Uterus (tissue), 4 donors: ENCODE data around the gene SEMA3B. TPM values are rescaled to one million over a fixed set of nuclear protein-coding genes. Genes with fewer than 3 reads are reported as not detected.

Experiments
- DNase-seq, 2 donors: peaks; one replicate each; pipeline ENCODE4 v3.0.0-alpha.2; 2019 to 2020
- H3K27ac ChIP-seq, 2 donors: fragments of 200-600 bp; sonication (generic); 1 replicate in 1 of 2; 2 replicates in 1 of 2; pipeline ENCODE4 v1.5.1; 2016 to 2018
- H3K27me3 ChIP-seq, 2 donors: fragments of 200-600 bp; sonication (generic); one replicate each; pipeline ENCODE4 v1.5.1; 2018 to 2019; ENCODE audit warnings: control low read depth in 1 of 2
- H3K36me3 ChIP-seq, 2 donors: fragments of 200-600 bp; sonication (generic); one replicate each; pipeline ENCODE4 v1.5.1; 2019; ENCODE audit warnings: control low read depth in 1 of 2
- H3K4me1 ChIP-seq, 2 donors: fragments of 200-600 bp; sonication (generic); one replicate each; pipeline ENCODE4 v1.5.1; 2018 to 2019; ENCODE audit warnings: control low read depth in 1 of 2
- H3K4me3 ChIP-seq, 2 donors: fragments of 200-600 bp; sonication (generic); 1 replicate in 1 of 2; 2 replicates in 1 of 2; pipeline ENCODE4 v1.5.1; 2018 to 2019; ENCODE audit warnings: mild to moderate bottlenecking in 1 of 2
- H3K9me3 ChIP-seq, 2 donors: fragments of 200-600 bp; sonication (generic); one replicate each; pipeline ENCODE4 v1.5.1; 2019; ENCODE audit warnings: control low read depth in 1 of 2
- CTCF ChIP-seq, 4 experiments: fragments of 200-600 bp in 2 of 4; fragments of 450-650 bp in 2 of 4; sonication (generic) in 2 of 4; IDR thresholded peaks; one replicate each; pipeline ENCODE4 v1.5.1; 2016 to 2019; ENCODE audit warnings: antibody characterized with exemption in 4 of 4, mild to moderate bottlenecking in 2 of 4, moderate library complexity in 1 of 4
- POLR2A ChIP-seq, 2 donors: fragments of 450-650 bp; IDR thresholded peaks; one replicate each; pipeline ENCODE4 v1.6.1; 2016; ENCODE audit warnings: antibody characterized with exemption in 2 of 2, mild to moderate bottlenecking in 1 of 2, moderate library complexity in 1 of 2
- intact Hi-C: fragments of 100-400 bp; cut with DNase I; formaldehyde crosslinking; loops from one replicate; pipeline ENCODE4 v1.15.1; 2023; ENCODE audit warnings: low total_unique reads
- total RNA-seq, 4 donors: library from RNA; depleted of rRNA in 3 of 4; stranded (reverse); fragments of >200 nt in 3 of 4; gene quantifications; one replicate each; pipeline versions ENCODE4 v1.1.0 to v1.2.4, GENCODE V29; 2014 to 2023
- donor health status: DM: yes; HTN: yes; CAD: no.

The SEMA3B gene
- total RNA-seq, 4 donors from 2014 or later: 24.1 to 113 (median 77.2) TPM

- Histone ChIP-seq H3K9me3 (no peaks in the 10 kb centered on the region), H3K36me3 (no peaks in the 10 kb centered on the region), H3K4me3 (no peak overlapping the region), H3K27me3 (no peaks in the 10 kb centered on the region), H3K4me1 (peaks cover 0 to 23% of the 10 kb centered on the region in 2 donors), H3K27ac (no peak overlapping the region)
- TF ChIP-seq POLR2A (IDR thresholded peaks at IDR 0.05): no peak
- no peak for TF ChIP-seq CTCF (IDR thresholded peaks at IDR 0.05)
- intact Hi-C loops: no loop called here
- DNase-seq: no peak
Measured at GRCh38 chr3:50314816-50315215, 45.9 kb downstream of the SEMA3B start.

GRCh38 chr3:50316657-50317242 lies 47.8 kb downstream of the SEMA3B start:
- no peak overlapping the region for H3K4me3 ChIP-seq
- no peak for TF ChIP-seq CTCF (IDR thresholded peaks at IDR 0.05)
- TF ChIP-seq POLR2A (IDR thresholded peaks at IDR 0.05): peak in 1 of 2 donors; percentile 26
- intact Hi-C loops: no loop called here
- H3K27me3 ChIP-seq: no peaks in the 10 kb centered on the region
- H3K9me3 ChIP-seq: no peaks in the 10 kb centered on the region
- no peaks in the 10 kb centered on the region for H3K36me3 ChIP-seq
- H3K27ac ChIP-seq: peak overlapping the region; percentile 43
- peak; percentile 50 to 60 for DNase-seq
- peaks cover 0 to 28% of the 10 kb centered on the region in 2 donors for H3K4me1 ChIP-seq

- no peak overlapping the region for H3K4me3 ChIP-seq
- DNase-seq: no peak
- no peaks in the 10 kb centered on the region for H3K36me3 ChIP-seq
- TF ChIP-seq CTCF (IDR thresholded peaks at IDR 0.05) (no peak), POLR2A (IDR thresholded peaks at IDR 0.05) (no peak)
- peaks cover 0 to 28% of the 10 kb centered on the region in 2 donors for H3K4me1 ChIP-seq
- H3K27me3 ChIP-seq: no peaks in the 10 kb centered on the region
- intact Hi-C loops: no loop called here
- H3K27ac ChIP-seq: peak overlapping the region; percentile 43
- H3K9me3 ChIP-seq: no peaks in the 10 kb centered on the region
Measured at GRCh38 chr3:50317300-50317699, 48.4 kb downstream of the SEMA3B start.

- no peak for TF ChIP-seq POLR2A (IDR thresholded peaks at IDR 0.05)
- TF ChIP-seq CTCF (IDR thresholded peaks at IDR 0.05): no peak
- H3K27me3 ChIP-seq: no peaks in the 10 kb centered on the region
- no peak overlapping the region for H3K4me3 ChIP-seq
- H3K4me1 ChIP-seq: peaks cover 0 to 32% of the 10 kb centered on the region in 2 donors
- peak overlapping the region in 1 of 2 donors; percentile 43 for H3K27ac ChIP-seq
- no peak for DNase-seq
- intact Hi-C loops: no loop called here
- no peaks in the 10 kb centered on the region for H3K9me3 ChIP-seq
- no peaks in the 10 kb centered on the region for H3K36me3 ChIP-seq
Measured at GRCh38 chr3:50318163-50318562, 49.2 kb downstream of the SEMA3B start.

- H3K36me3 ChIP-seq: no peaks in the 10 kb centered on the region
- intact Hi-C loops: no loop called here
- DNase-seq: no peak
Measured at GRCh38 chr3:50318615-50319014, 49.7 kb downstream of the SEMA3B start.

More at GRCh38 chr3:50318615-50319014, 49.7 kb downstream of the SEMA3B start:
- TF ChIP-seq POLR2A (IDR thresholded peaks at IDR 0.05) (no peak), CTCF (IDR thresholded peaks at IDR 0.05) (no peak)
- no peak overlapping the region for H3K4me3 ChIP-seq
- H3K9me3 ChIP-seq: no peaks in the 10 kb centered on the region
- H3K27me3 ChIP-seq: no peaks in the 10 kb centered on the region
- H3K4me1 ChIP-seq: peaks cover 0 to 32% of the 10 kb centered on the region in 2 donors
- peak overlapping the region in 1 of 2 donors; percentile 95 for H3K27ac ChIP-seq
